Tibial nerve (tissue), 4 donors: ENCODE data around the gene ASTN2.

Source experiments
- CTCF ChIP-seq, 5 experiments: fragments of 200-600 bp in 3 of 5; fragments of 450-650 bp in 2 of 5; sonication (generic) in 3 of 5; IDR thresholded peaks; one replicate each; pipeline ENCODE4 v1.5.1; 2016 to 2019; ENCODE audit warnings: antibody characterized with exemption in 5 of 5, mild to moderate bottlenecking in 3 of 5, moderate library complexity in 2 of 5
- EP300 ChIP-seq, 2 donors: sonication (generic); formaldehyde crosslinking; IDR thresholded peaks; one replicate each; pipeline ENCODE4 v1.6.1; 2017; ENCODE audit warnings: antibody characterized with exemption in 2 of 2, mild to moderate bottlenecking in 1 of 2
- POLR2A ChIP-seq, 2 donors: fragments of 450-650 bp; IDR thresholded peaks; one replicate each; pipeline ENCODE4 v1.6.1; 2017; ENCODE audit warnings: antibody characterized with exemption in 2 of 2, mild to moderate bottlenecking in 2 of 2, moderate library complexity in 2 of 2

- TF ChIP-seq CTCF (IDR thresholded peaks at IDR 0.05): no peak
- TF ChIP-seq EP300 (IDR thresholded peaks at IDR 0.05): no peak
- no peak for TF ChIP-seq POLR2A (IDR thresholded peaks at IDR 0.05)
Observed at GRCh38 chr9:116409638-116410037, 1005.2 kb downstream of the ASTN2 start.
